Stimulated activated CD4-positive, alpha-beta T cell treated with anti-CD3 and anti-CD28 coated beads, Interleukin-15, amount 100 ng/mL, for 1 hour (primary cell): Measurements from ENCODE around the gene AGPS.
"Not testable (repeated sequence)": the region's sequence is repeated elsewhere in the genome, so short reads cannot be mapped to it uniquely, and the experiment has no call there.

Source experiments
- DNase-seq, 2 donors: peaks; one replicate each; pipeline ENCODE4 v3.0.0-alpha.2; 2020; ENCODE audit warnings: low read depth in 1 of 2, low spot score in 1 of 2

AGPS gene

GRCh38 chr2:177467646-177468045 is 75.1 kb downstream of the AGPS start:
- no peak for DNase-seq

GRCh38 chr2:177471990-177472389 is 79.4 kb downstream of the AGPS start:
- no peak for DNase-seq

DNA sequence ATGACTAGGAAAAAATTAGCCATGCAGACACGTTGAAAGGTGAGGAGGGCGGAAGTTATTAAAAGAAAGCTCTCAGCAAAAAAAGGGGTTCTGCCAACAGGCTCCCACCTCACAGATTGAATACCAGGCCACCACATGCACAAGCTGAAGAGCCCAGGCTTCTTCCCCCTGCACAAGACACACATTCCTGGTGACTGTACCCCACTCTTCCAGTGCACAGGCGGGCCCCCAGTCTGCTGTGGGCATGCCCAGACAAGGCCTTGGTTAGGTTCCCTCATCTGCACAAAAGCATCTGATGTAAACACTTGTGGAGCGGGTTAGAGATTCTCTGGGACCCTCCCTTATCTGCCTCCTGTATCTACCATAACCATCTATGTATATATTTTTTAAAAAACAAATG is 81.7 kb downstream of the AGPS start:
- no peak for DNase-seq

DNA sequence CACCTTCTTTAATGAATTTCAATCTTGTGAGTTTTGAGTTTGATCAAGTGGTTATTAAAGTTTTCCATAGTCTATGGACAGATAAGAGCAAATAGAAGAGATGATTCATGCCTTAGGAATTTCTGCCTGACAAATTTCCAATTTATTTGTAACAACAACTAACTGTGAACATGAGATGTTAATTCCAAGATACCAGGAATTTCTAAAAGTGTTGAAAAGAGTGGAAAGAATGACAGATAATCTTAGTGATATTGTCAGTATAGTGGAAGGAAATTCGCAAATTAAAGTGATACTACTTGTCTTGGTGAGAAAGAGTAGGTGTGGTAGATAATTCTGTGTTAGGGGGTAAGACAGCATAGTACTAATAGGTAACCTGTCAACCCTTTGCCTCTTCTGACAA is 82.4 kb downstream of the AGPS start:
- DNase-seq, result no peak

GRCh38 chr2:177476897-177477296 is 84.3 kb downstream of the AGPS start:
- no peak for DNase-seq

DNA sequence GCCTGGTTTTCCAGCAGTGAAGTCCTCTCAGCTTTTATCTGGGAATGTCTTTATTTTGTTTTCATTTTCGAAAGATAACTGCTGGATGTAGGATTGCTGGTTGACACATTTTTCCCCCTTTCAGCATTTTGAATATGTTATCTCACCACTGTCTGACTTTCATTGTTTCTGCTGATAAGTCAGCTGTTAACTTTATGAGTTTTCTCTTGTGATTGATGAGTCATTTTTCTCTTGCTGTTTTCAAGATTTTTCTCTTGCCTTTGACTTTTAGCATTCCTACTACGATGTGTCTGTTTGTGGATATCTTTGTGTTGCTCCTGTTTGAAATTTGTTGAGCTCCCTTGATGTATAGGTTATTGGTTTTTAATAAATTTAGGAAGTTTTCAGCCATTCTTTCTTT is 85.5 kb downstream of the AGPS start:
- no peak for DNase-seq

GRCh38 chr2:177478907-177479306 is 86.3 kb downstream of the AGPS start:
- DNase-seq, result no peak

DNA sequence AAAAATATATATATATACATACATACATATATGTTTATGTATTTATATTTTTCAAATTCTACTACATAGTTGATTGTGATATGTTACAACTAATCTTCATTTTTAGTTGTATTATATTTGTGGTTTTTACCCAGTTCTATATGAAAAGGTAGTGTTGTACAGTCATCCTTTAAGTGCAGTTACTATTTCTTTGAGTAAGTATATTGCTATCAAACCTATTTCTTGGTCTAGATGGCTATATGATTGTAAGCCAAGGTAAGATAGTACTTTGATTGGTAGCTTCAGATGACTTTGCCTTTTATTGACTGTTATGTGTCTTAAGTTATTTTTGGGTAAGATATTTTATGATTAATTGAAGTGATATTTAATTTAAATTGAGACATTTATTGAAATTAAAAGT is 89.6 kb downstream of the AGPS start:
- DNase-seq, result no peak

DNA sequence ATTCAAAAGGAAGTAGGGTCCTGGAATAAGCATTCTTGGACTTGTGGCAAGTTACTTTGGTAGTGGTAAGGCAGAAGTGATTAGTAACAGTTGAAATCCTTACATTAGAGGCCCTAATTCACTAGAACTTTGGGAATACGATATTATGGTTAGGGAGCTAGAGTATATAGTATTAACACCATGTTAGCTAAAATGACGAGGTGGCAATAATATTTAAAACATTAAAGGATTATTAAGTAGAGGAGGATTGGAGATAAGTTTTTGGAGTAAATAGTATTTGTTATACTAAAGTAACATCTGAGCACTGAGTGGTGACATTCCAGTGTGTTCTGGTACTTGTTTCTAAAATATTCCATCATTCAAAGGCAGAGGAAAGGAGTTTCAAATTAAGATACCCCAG is 91.0 kb downstream of the AGPS start:
- no peak for DNase-seq

GRCh38 chr2:177484180-177484795 is 91.7 kb downstream of the AGPS start:
- no peak for DNase-seq

- not testable (repeated sequence) for DNase-seq
These were observed 93.1 kb downstream of the AGPS start for GRCh38 chr2:177485657-177486056.

DNA sequence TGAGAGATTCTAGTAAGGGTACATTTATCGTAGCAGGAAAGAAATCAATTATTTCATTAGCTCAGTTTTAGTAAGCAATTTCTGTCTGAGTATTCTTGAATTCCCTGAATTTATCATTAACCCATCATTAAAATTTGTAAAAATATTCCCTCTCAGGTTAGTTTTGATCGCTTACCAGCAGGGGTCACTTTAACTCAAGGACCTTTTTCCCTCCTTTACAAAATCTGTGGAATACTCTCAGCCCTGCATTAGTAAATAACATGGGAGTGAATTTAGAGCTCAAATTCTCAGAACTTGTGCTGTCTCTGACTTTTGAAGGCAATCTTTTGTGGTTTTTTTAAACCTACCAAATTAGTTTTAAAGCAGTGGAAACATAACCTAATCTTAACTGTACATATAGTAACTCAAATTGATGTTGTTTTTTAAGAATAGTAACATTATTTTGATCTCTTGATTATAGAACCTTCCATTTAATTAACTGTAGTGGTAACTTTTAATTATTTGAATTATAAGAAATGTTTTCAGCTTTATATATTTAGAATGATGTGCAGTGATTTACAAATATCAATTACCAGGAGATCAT is 97.2 kb downstream of the AGPS start:
- no peak for DNase-seq

DNA sequence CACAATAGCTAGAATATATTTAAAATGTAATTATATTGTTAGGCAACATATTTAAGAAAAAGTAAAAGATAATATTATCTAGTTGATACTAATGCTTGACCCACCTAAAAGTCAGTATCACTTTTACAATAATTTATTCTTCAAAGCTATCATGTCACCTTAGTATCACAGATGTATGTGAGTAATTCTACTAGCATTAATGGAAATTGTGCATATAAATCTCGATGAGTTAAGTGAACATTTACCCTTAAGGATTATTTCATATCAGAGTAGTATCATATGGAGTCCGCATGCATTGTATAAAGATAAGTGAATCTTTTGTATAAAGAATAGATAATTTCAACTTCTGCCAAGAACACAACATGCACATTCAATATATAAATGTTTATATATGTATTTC is 103.4 kb downstream of the AGPS start:
- DNase-seq, result no peak

DNA sequence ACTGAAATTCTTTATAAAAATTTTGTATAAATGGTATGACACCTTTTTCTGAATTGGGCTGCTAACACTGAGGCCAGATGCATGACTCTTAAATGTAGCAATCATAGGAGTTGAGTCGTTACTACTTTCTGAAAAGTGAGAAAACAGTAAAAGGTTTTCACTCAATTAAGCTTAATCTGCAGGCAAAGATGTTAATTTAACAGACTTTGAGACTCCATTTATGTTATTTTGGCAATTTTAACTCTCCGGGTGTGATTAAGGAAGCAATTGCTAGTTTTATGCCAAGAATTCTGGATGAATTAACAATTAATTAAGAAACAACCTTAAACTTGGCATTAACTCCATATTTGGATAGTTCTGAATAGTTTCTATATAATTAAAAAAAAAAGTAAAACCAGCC is 104.3 kb downstream of the AGPS start:
- DNase-seq, result no peak

- DNase-seq, result no peak
These were observed 108.6 kb downstream of the AGPS start for GRCh38 chr2:177501186-177501585.

DNA sequence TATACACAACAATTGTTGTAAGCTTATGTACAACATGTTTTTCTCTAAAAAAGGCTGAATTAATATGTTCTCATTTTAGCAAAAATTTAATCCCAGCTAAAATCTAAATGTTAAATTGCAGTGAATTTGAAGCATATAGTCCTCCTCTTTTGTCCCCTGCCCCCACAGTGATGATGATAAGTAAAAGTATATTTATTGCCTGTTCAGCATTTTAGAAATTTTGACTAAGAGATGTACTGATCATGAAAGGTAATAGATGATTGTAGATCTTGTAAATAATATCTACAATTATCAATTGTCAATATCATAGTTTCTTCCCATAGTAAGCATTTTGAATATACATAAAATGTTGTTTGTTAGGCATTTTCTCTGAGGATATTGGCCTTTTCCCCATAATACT is 113.9 kb downstream of the AGPS start:
- DNase-seq, result no peak

- DNase-seq, result no peak
These were observed 114.4 kb downstream of the AGPS start for GRCh38 chr2:177506998-177507397.

DNA sequence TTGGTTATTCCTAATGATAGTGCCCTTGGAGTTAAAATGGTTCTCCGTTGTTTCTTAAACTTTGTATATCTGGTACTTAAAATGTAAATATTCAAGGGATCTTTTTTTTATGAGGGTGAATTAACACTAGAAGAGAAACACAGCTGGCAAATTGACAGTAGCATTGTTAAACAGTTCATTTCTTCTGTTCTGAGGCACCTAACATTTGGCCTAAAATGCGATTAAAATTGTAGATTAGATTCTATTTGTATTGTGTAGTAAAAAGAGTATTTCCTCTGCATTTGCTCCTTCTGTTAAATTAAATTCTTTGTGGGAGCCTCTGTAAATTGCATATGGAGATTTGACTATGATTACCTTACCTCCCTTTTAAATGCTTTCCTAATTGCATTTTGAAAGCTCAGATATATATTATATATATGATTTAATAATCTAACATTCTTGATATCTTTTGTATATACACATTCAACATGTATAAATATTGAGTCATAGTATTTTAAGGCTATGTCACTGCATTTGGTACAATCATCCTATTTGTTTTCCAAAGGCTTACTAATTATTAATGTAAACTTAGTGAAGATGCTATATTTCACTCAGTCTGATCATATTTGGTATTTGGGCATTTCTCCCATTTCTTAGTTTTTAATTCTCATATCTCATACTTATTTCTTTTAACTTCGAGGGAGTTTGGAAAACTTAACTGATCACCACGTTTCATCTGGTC is 124.4 kb downstream of the AGPS start:
- DNase-seq, result no peak

DNA sequence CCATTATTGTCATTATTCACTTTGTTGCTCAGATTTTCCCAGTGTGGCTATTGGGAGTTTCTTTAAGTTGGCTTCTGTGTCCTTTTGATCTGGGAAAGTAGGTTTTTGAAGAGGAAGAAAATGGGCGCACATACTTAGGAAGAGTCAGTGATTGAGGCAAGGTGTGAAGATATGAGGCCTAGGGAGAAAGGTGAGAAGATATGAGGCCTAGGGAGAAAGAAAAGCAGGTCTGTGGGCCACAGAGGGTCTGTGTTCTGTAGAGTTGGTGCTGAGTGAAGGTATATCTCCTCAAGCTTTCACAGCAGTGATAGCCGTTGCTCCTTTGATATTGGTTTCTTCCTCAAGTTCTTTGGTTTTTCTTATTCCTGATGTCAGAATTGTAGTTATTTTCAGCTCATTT is 126.2 kb downstream of the AGPS start:
- DNase-seq, result no peak

- DNase-seq, result no peak
These were observed 127.1 kb downstream of the AGPS start for GRCh38 chr2:177519534-177520115.

GRCh38 chr2:177520324-177520723 is 127.8 kb downstream of the AGPS start:
- no peak for DNase-seq

DNA sequence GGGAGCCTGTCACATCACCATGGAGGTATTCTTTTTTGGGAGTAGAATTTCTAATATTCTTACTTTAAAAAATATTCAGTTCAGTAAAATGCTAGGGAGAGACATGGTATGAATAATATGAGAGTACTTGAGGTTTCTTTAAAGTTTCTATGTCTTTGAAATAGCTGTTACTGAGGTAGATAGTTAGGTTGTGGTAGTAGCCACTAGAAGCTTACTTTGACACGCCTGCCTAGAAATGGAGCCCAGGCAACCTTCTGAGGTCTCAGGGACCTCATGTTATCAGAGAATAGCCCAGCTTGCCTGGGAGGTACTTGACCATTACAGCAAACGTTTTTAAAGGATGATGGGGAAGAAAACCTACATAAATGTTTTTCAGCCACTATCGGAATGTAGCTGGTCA is 131.2 kb downstream of the AGPS start:
- DNase-seq, result no peak
